Measurements from ENCODE around the gene MAPK14.

- TF ChIP-seq, protein P1, sequence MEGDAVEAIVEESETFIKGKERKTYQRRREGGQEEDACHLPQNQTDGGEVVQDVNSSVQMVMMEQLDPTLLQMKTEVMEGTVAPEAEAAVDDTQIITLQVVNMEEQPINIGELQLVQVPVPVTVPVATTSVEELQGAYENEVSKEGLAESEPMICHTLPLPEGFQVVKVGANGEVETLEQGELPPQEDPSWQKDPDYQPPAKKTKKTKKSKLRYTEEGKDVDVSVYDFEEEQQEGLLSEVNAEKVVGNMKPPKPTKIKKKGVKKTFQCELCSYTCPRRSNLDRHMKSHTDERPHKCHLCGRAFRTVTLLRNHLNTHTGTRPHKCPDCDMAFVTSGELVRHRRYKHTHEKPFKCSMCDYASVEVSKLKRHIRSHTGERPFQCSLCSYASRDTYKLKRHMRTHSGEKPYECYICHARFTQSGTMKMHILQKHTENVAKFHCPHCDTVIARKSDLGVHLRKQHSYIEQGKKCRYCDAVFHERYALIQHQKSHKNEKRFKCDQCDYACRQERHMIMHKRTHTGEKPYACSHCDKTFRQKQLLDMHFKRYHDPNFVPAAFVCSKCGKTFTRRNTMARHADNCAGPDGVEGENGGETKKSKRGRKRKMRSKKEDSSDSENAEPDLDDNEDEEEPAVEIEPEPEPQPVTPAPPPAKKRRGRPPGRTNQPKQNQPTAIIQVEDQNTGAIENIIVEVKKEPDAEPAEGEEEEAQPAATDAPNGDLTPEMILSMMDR (conservative IDR thresholded peaks at IDR 0.05; ENCODE audit: low read depth, low read length), result no peak
- no peak for TF ChIP-seq EZH2 (IDR thresholded peaks at IDR 0.05; ENCODE audit: borderline replicate concordance, low read depth, low read length, poor library complexity, severe bottlenecking)
These were observed 119.7 kb downstream of the MAPK14 start for GRCh38 chr6:36147294-36147693.

All from A673 (cell line).